Mesendoderm (in vitro differentiated cells): Measurements from ENCODE around the gene CSRNP3.

Source experiments
- DNase-seq: peaks from one replicate; pipeline ENCODE4 v3.0.0; 2013
- H2AK5ac ChIP-seq: 2 replicates; pipeline ENCODE4 v1.6.1; 2013; ENCODE audit warnings: low read length, inconsistent platforms
- H2BK120ac ChIP-seq: 2 replicates; pipeline ENCODE4 v1.6.1; 2013; ENCODE audit warnings: low read depth, mild to moderate bottlenecking, low read length, moderate library complexity, mixed read lengths
- H2BK15ac ChIP-seq: replicated peaks from 2 replicates; pipeline ENCODE4 v1.6.1; 2013; ENCODE audit warnings: low read depth, mild to moderate bottlenecking, moderate library complexity
- H2BK5ac ChIP-seq: 2 replicates; pipeline ENCODE4 v1.6.1; 2013; ENCODE audit warnings: low read length, inconsistent platforms
- H3K18ac ChIP-seq: 2 replicates; pipeline ENCODE4 v1.6.1; 2013; ENCODE audit warnings: mild to moderate bottlenecking, low read length, mixed read lengths
- H3K23ac ChIP-seq: one replicate; pipeline ENCODE4 v1.6.1; 2013; ENCODE audit warnings: low read length
- H3K27ac ChIP-seq: 2 replicates; pipeline ENCODE4 v1.5.1; 2013; ENCODE audit warnings: low read depth, mild to moderate bottlenecking, inconsistent platforms, low read length, moderate library complexity
- H3K27me3 ChIP-seq: 2 replicates; pipeline ENCODE4 v1.6.1; 2013; ENCODE audit warnings: low read length, control low read depth, mild to moderate bottlenecking, inconsistent platforms; ENCODE audit not compliant: insufficient read depth, poor library complexity
- H3K36me3 ChIP-seq: 2 replicates; pipeline ENCODE4 v1.6.1; 2013; ENCODE audit warnings: low read length, inconsistent platforms; ENCODE audit not compliant: control insufficient read depth, insufficient read depth
- H3K4ac ChIP-seq: one replicate; pipeline ENCODE4 v1.6.1; 2013; ENCODE audit warnings: low read depth, mild to moderate bottlenecking, low read length, moderate library complexity
- H3K4me1 ChIP-seq: 2 replicates; pipeline ENCODE4 v1.6.1; 2013; ENCODE audit warnings: low read depth, low read length, inconsistent platforms; ENCODE audit not compliant: control insufficient read depth
- H3K4me2 ChIP-seq: 2 replicates; pipeline ENCODE4 v1.6.1; 2013; ENCODE audit warnings: low read length
- H3K4me3 ChIP-seq: 2 replicates; pipeline ENCODE4 v1.5.1; 2013; ENCODE audit warnings: mild to moderate bottlenecking, low read length
- H3K56ac ChIP-seq: one replicate; pipeline ENCODE4 v1.6.1; 2013; ENCODE audit warnings: low read length
- H3K79me1 ChIP-seq: 2 replicates; pipeline ENCODE4 v1.6.1; 2013; ENCODE audit warnings: low read length, inconsistent platforms
- H3K79me2 ChIP-seq: 2 replicates; pipeline ENCODE4 v1.6.1; 2013; ENCODE audit warnings: mild to moderate bottlenecking, low read length; ENCODE audit not compliant: control insufficient read depth, insufficient read depth
- H3K9ac ChIP-seq: 2 replicates; pipeline ENCODE4 v1.6.1; 2013; ENCODE audit warnings: low read length, inconsistent platforms
- H4K5ac ChIP-seq: one replicate; pipeline ENCODE4 v1.6.1; 2013; ENCODE audit warnings: low read length
- H4K8ac ChIP-seq: one replicate; pipeline ENCODE4 v1.6.1; 2013; ENCODE audit warnings: low read depth, mild to moderate bottlenecking, control low read depth, low read length, moderate library complexity
- WGBS: extraction: QIAGEN DNeasy Blood & Tissue Kit; methylation state at CpG from one replicate; pipeline ENCODE4 v1.1.7; 2013; ENCODE audit warnings: low lambda C conversion rate, missing lambda C conversion rate; ENCODE audit not compliant: insufficient coverage; ENCODE audit errors: extremely low coverage; 5-methylcytosine and 5-hydroxymethylcytosine counted together

Gene CSRNP3

DNA sequence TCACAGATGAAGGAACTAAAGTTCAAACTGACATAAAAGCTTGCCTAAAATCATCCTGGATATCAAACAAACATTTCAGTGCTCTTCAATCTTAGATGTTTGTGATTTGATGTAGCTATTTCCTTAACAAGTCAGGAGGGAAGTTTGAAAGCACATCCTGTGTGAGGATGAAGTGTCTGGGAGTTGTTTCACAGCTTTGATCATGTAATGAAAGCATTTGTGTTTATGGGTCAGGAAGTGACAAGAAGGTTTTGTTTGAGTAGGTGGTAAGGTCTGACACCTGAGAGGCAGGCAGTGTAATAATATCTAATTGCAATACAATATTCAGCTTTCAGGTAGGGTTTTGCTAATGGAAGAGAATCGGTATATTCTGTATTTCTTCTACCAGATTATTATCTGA lies 26.0 kb upstream of the CSRNP3 start:
- Histone ChIP-seq H3K27me3 (no peaks in the 10 kb centered on the region), H3K9ac (no peak overlapping the region), H3K27ac (no peak overlapping the region), H3K4me1 (peaks cover 5% of the 10 kb centered on the region), H4K8ac (no peak overlapping the region), H3K18ac (no peak overlapping the region), H4K5ac (no peak overlapping the region), H2BK5ac (no peak overlapping the region), H3K23ac (no peak overlapping the region), H2BK120ac (no peak overlapping the region), H3K4me2 (no peak overlapping the region), H2BK15ac (no peak overlapping the region), H3K56ac (no peak overlapping the region), H3K4me3 (no peak overlapping the region), H3K79me2 (no peaks in the 10 kb centered on the region), H3K4ac (no peak overlapping the region), H3K79me1 (no peaks in the 10 kb centered on the region), H3K36me3 (no peaks in the 10 kb centered on the region), H2AK5ac (no peak overlapping the region)
- DNase-seq: peak; percentile 31
- no CpG with 5 or more reads among the region's 1 CpG for WGBS

DNA sequence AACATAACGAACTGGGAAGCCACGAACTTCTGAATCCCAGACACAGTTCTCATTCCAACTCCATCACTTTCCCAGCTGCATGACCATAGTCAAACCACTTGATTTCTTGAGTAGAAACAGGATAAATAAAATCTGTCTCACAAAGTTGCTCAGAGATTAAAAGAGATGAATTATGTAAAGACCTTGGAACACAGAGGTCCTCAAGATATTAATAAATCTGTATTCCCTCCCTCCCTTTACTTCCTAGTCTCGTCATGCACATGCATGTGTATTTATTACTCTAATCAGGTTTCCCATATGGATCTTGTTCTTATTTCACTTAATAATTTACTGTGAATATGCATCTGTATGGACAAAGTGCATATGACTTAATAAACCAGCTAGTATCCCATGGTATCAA lies 21.1 kb upstream of the CSRNP3 start:
- no peak overlapping the region for H4K5ac ChIP-seq
- H2BK120ac ChIP-seq: no peak overlapping the region
- H3K56ac ChIP-seq: no peak overlapping the region
- H3K4me1 ChIP-seq: peaks cover 2% of the 10 kb centered on the region
- H3K23ac ChIP-seq: no peak overlapping the region
- no peak for DNase-seq
- H3K27me3 ChIP-seq: no peaks in the 10 kb centered on the region
- no peaks in the 10 kb centered on the region for H3K79me1 ChIP-seq
- no peak overlapping the region for H3K4ac ChIP-seq
- no peak overlapping the region for H3K4me3 ChIP-seq
- no CpG with 5 or more reads among the region's 3 CpGs for WGBS
- no peak overlapping the region for H3K9ac ChIP-seq
- no peak overlapping the region for H3K18ac ChIP-seq
- no peak overlapping the region for H2AK5ac ChIP-seq
- H3K4me2 ChIP-seq: no peak overlapping the region
- H3K79me2 ChIP-seq: no peaks in the 10 kb centered on the region
- H3K27ac ChIP-seq: no peak overlapping the region
- no peak overlapping the region for H2BK5ac ChIP-seq
- H4K8ac ChIP-seq: no peak overlapping the region
- H2BK15ac ChIP-seq: no peak overlapping the region
- H3K36me3 ChIP-seq: no peaks in the 10 kb centered on the region

DNA sequence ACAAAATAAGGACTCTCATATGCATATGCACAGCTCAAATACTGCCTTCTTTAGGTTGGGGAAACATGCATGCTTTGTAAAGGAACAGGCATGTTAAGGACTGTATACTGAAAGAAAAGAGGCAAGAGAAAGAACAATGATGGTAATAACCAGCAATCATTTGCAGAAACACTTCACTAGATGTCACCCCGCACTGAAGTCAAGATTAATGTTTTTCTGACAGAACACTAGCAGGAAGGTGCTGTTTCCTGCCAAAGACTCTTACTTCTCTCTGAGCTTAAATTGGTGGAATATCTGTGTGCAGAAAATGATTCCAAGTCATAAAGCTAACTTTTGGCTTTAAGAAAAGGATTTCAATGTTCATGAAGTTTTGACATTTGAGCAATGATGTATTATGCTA lies 19.3 kb upstream of the CSRNP3 start:
- Histone ChIP-seq H3K23ac (no peak overlapping the region), H4K8ac (no peak overlapping the region), H3K56ac (no peak overlapping the region), H2AK5ac (no peak overlapping the region), H3K36me3 (no peaks in the 10 kb centered on the region), H3K27me3 (no peaks in the 10 kb centered on the region), H3K27ac (no peak overlapping the region), H3K4me1 (no peaks in the 10 kb centered on the region), H2BK15ac (no peak overlapping the region), H3K4me2 (no peak overlapping the region), H3K18ac (no peak overlapping the region), H3K79me2 (no peaks in the 10 kb centered on the region), H2BK120ac (no peak overlapping the region), H3K4me3 (no peak overlapping the region), H2BK5ac (no peak overlapping the region), H4K5ac (no peak overlapping the region), H3K9ac (no peak overlapping the region), H3K79me1 (no peaks in the 10 kb centered on the region), H3K4ac (no peak overlapping the region)
- DNase-seq: no peak
- WGBS: no CpG with 5 or more reads among the region's 1 CpG

DNA sequence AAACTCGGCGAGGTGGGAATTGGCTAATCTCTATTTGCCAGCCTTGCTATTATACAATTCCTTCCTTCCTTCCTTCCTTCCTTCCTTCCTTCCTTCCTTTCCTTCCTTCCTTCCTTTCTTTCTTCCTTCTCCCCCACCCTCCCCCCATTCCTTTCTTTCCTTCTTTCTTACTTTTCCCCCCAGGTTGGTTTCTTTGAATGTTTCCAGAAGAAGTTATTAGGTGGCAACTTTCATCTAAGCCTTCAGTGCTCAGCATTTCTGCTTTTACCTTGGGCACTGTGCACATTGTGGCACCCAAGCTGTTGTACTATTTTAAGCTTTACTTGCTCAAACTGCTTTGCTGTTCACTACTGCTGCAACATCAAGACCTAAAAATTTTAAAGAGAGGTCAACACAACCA lies 17.2 kb upstream of the CSRNP3 start:
- H3K79me1 ChIP-seq: no peaks in the 10 kb centered on the region
- no peak overlapping the region for H4K8ac ChIP-seq
- no peak overlapping the region for H3K4ac ChIP-seq
- H3K56ac ChIP-seq: no peak overlapping the region
- no peak overlapping the region for H3K23ac ChIP-seq
- H2BK5ac ChIP-seq: no peak overlapping the region
- no peak overlapping the region for H3K27ac ChIP-seq
- no peak overlapping the region for H3K4me3 ChIP-seq
- H2AK5ac ChIP-seq: no peak overlapping the region
- H3K18ac ChIP-seq: no peak overlapping the region
- H3K4me2 ChIP-seq: no peak overlapping the region
- no peaks in the 10 kb centered on the region for H3K4me1 ChIP-seq
- H3K36me3 ChIP-seq: no peaks in the 10 kb centered on the region
- no peak overlapping the region for H3K9ac ChIP-seq
- no peak for DNase-seq
- H3K27me3 ChIP-seq: no peaks in the 10 kb centered on the region
- WGBS: no CpG with 5 or more reads among the region's 2 CpGs
- no peak overlapping the region for H2BK120ac ChIP-seq
- no peak overlapping the region for H2BK15ac ChIP-seq
- H4K5ac ChIP-seq: no peak overlapping the region
- no peaks in the 10 kb centered on the region for H3K79me2 ChIP-seq

DNA sequence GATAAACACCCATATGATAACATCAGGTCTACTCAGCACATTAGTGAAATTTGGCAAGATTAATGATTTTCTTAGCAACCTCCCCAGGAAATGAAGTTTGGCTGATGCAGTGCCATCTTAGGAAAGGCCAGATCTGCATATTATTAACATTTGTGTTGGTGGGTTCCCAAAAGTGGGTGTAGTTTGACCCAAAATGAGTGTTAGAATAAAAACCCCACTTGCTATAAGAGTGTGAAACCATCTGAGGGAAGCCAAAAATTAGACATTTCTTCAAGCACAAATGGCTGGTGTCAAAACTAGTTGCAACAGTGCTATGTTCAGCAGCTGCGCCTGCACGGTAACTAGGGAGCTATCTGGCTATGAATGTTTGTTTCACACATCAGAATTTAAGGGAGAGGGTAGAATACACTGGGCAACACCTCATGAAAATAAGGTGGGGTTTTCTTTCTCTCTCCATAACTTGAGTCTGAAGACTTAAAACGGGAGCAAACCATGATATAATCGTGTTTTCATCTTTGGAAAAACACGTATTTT lies 15.9 kb upstream of the CSRNP3 start:
- Histone ChIP-seq H3K18ac (no peak overlapping the region), H3K36me3 (no peaks in the 10 kb centered on the region), H3K9ac (no peak overlapping the region), H3K4me3 (no peak overlapping the region), H4K8ac (no peak overlapping the region), H3K79me2 (no peaks in the 10 kb centered on the region), H2BK15ac (no peak overlapping the region), H4K5ac (no peak overlapping the region), H3K27ac (no peak overlapping the region), H3K4me2 (no peak overlapping the region), H2BK5ac (no peak overlapping the region), H3K4me1 (no peaks in the 10 kb centered on the region), H3K27me3 (no peaks in the 10 kb centered on the region), H3K23ac (no peak overlapping the region), H3K4ac (no peak overlapping the region), H3K56ac (no peak overlapping the region), H2BK120ac (no peak overlapping the region), H2AK5ac (no peak overlapping the region), H3K79me1 (no peaks in the 10 kb centered on the region)
- no CpG with 5 or more reads among the region's 5 CpGs for WGBS
- DNase-seq: no peak

DNA sequence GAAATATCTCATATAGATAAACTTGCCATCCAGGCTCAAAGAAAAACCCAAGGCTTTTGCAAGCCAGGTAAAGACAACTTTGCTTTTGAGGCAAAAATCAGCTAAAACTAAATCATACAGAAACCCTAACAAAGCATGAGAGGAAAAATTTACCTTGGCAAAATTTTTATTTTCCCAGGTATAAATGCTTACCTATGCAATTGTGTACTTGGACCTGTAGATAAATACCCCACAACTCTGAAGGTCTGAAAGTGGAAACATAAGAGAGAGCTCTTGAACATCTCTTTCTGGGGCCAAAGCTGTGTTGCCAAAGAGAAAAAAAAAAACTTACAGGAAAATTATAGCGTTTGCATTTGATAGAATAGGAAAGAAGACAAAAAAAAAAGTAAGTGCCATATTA lies 14.6 kb upstream of the CSRNP3 start:
- Histone ChIP-seq H3K27ac (no peak overlapping the region), H2BK5ac (no peak overlapping the region), H3K4ac (no peak overlapping the region), H4K8ac (no peak overlapping the region), H3K4me3 (no peak overlapping the region), H3K79me1 (no peaks in the 10 kb centered on the region), H3K9ac (no peak overlapping the region), H3K79me2 (no peaks in the 10 kb centered on the region), H2BK15ac (no peak overlapping the region), H2AK5ac (no peak overlapping the region), H3K23ac (no peak overlapping the region), H4K5ac (no peak overlapping the region), H3K18ac (no peak overlapping the region), H3K56ac (no peak overlapping the region), H3K36me3 (no peaks in the 10 kb centered on the region), H2BK120ac (no peak overlapping the region), H3K4me2 (no peak overlapping the region), H3K27me3 (no peaks in the 10 kb centered on the region), H3K4me1 (no peaks in the 10 kb centered on the region)
- DNase-seq: no peak
- no CpG with 5 or more reads among the region's 1 CpG for WGBS
